IMR-90 (cell line): Measurements from ENCODE around the gene NSUN6. TPM values are rescaled to one million over a fixed set of nuclear protein-coding genes. Genes with fewer than 3 reads are reported as not detected.

Experiments used
- ATAC-seq: fragments of 200-7000 bp; cut with Tn5 transposase; 2 replicates; pipeline ENCODE4 v1.9.1; 2020; ENCODE audit warnings: low read depth, mild to moderate bottlenecking, moderate library complexity
- BruUV-seq: library from RNA; stranded (reverse); fragments of 400-500 nt; replicated peaks from 2 replicates; lab custom pipeline; 2021; lab: Mats Ljungman, UMichigan
- CTCF ChIA-PET: fragments of 300-600 bp; formaldehyde crosslinking; extraction: SDS; loops from one replicate; lab custom pipeline; 2021; ENCODE audit warnings: antibody characterized with exemption; lab: Yijun Ruan, JAX
- POLR2A ChIA-PET: fragments of 300-600 bp; sonication (Branson Sonifier 250); formaldehyde crosslinking; loops from one replicate; lab custom pipeline; 2022; ENCODE audit warnings: antibody characterized with exemption; ENCODE audit not compliant: unreplicated experiment; lab: Charles Lee
- DNase-seq: peaks from one replicate; pipeline ENCODE4 v3.0.0; 2013
- H2AFZ ChIP-seq: replicated peaks from 2 replicates; pipeline ENCODE3; 2013; ENCODE audit warnings: low read length, mild to moderate bottlenecking; ENCODE audit not compliant: poor library complexity
- H2AK5ac ChIP-seq: 2 replicates; pipeline ENCODE4 v1.6.1; 2013; ENCODE audit warnings: low read depth, low read length, inconsistent platforms
- H2AK9ac ChIP-seq: replicated peaks from 2 replicates; pipeline ENCODE3; 2013; ENCODE audit warnings: mild to moderate bottlenecking, low read depth, low read length, moderate library complexity; ENCODE audit not compliant: poor library complexity
- H2BK120ac ChIP-seq: 2 replicates; pipeline ENCODE4 v1.6.1; 2013; ENCODE audit warnings: low read depth, low read length, inconsistent platforms
- H2BK15ac ChIP-seq: 3 replicates; pipeline ENCODE4 v1.6.1; 2013; ENCODE audit warnings: low read depth, low read length, inconsistent platforms
- H2BK20ac ChIP-seq: 2 replicates; pipeline ENCODE4 v1.6.1; 2013; ENCODE audit warnings: low read depth, mild to moderate bottlenecking, inconsistent platforms, low read length, moderate library complexity
- H2BK5ac ChIP-seq: 2 replicates; pipeline ENCODE4 v1.6.1; 2013; ENCODE audit warnings: mild to moderate bottlenecking, low read depth, low read length, inconsistent platforms; ENCODE audit not compliant: poor library complexity, severe bottlenecking
- H3K14ac ChIP-seq: replicated peaks from 2 replicates; pipeline ENCODE4 v1.6.1; 2013; ENCODE audit warnings: low read depth, low read length, inconsistent platforms
- H3K18ac ChIP-seq: 2 replicates; pipeline ENCODE4 v1.6.1; 2013; ENCODE audit warnings: low read depth, low read length, control low read depth
- H3K23ac ChIP-seq: 2 replicates; pipeline ENCODE4 v1.6.1; 2013; ENCODE audit warnings: low read depth, low read length, inconsistent platforms
- H3K27ac ChIP-seq: 2 replicates; pipeline ENCODE4 v1.5.1; 2013; ENCODE audit warnings: mild to moderate bottlenecking, control low read depth, low read length; ENCODE audit not compliant: insufficient read depth
- H3K27me3 ChIP-seq: 2 replicates; pipeline ENCODE4 v1.6.1; 2013; ENCODE audit warnings: low read length; ENCODE audit not compliant: control insufficient read depth, insufficient read depth
- H3K36me3 ChIP-seq: 2 replicates; pipeline ENCODE4 v1.6.1; 2013; ENCODE audit warnings: low read length, mixed read lengths; ENCODE audit not compliant: control insufficient read depth, insufficient read depth
- H3K4ac ChIP-seq: 2 replicates; pipeline ENCODE4 v1.6.1; 2013; ENCODE audit warnings: low read depth, low read length, inconsistent platforms
- H3K4me1 ChIP-seq: 2 replicates; pipeline ENCODE4 v1.6.1; 2013; ENCODE audit warnings: low read length, mixed read lengths; ENCODE audit not compliant: control insufficient read depth, insufficient read depth
- H3K4me2 ChIP-seq: 2 replicates; pipeline ENCODE4 v1.6.1; 2013; ENCODE audit warnings: low read depth, mild to moderate bottlenecking, control low read depth, low read length, moderate library complexity
- H3K4me3 ChIP-seq: 2 replicates; pipeline ENCODE4 v1.5.1; 2013; ENCODE audit warnings: low read depth, mild to moderate bottlenecking, control low read depth, low read length, moderate library complexity; ENCODE audit not compliant: insufficient read depth
- H3K56ac ChIP-seq: 2 replicates; pipeline ENCODE4 v1.6.1; 2013; ENCODE audit warnings: low read length, inconsistent platforms; ENCODE audit not compliant: insufficient read depth; ENCODE audit errors: extremely low read depth
- H3K79me1 ChIP-seq, 2 experiments: 2 replicates each; pipeline ENCODE4 v1.6.1; 2013; ENCODE audit warnings: low read length in 2 of 2, inconsistent platforms in 1 of 2, low read depth in 1 of 2
- H3K9ac ChIP-seq: 2 replicates; pipeline ENCODE4 v1.6.1; 2013; ENCODE audit warnings: low read depth, low read length, control low read depth
- H3K9me1 ChIP-seq: 2 replicates; pipeline ENCODE4 v1.6.1; 2013; ENCODE audit warnings: low read length, inconsistent platforms; ENCODE audit not compliant: insufficient read depth
- H3K9me3 ChIP-seq: 2 replicates; pipeline ENCODE4 v1.6.1; 2013; ENCODE audit warnings: low read length; ENCODE audit not compliant: control insufficient read depth, insufficient read depth
- H4K20me1 ChIP-seq: 2 replicates; pipeline ENCODE4 v1.6.1; 2013; ENCODE audit warnings: low read length, inconsistent platforms; ENCODE audit not compliant: insufficient read depth
- H4K5ac ChIP-seq: 2 replicates; pipeline ENCODE4 v1.6.1; 2013; ENCODE audit warnings: mild to moderate bottlenecking, low read depth, low read length, control low read depth
- H4K8ac ChIP-seq, 2 experiments: 2 replicates each; pipeline ENCODE4 v1.6.1; 2013; ENCODE audit warnings: low read depth in 2 of 2, low read length in 2 of 2, control low read depth in 1 of 2, inconsistent platforms in 1 of 2
- H4K91ac ChIP-seq: 2 replicates; pipeline ENCODE4 v1.6.1; 2013; ENCODE audit warnings: low read depth, low read length, inconsistent platforms; ENCODE audit not compliant: insufficient read depth
- BHLHE40 ChIP-seq: fragments of 150-350 bp; IDR thresholded peaks from 2 replicates; pipeline ENCODE4 v1.6.1; 2016; ENCODE audit warnings: mild to moderate bottlenecking, low read depth, low read length
- CHD1 ChIP-seq: IDR thresholded peaks from 2 replicates; pipeline ENCODE4 v1.6.1; 2012; ENCODE audit warnings: low read depth, low read length, improper control_type of control experiment
- CTCF ChIP-seq: conservative IDR thresholded peaks from 2 replicates; pipeline ENCODE4 v1.5.1; 2012; ENCODE audit warnings: mild to moderate bottlenecking, low read depth, low read length, improper control_type of control experiment
- FOS ChIP-seq: fragments of 150-350 bp; IDR thresholded peaks from 2 replicates; pipeline ENCODE4 v1.6.1; 2016; ENCODE audit warnings: low read depth, low read length
- MAFK ChIP-seq: IDR thresholded peaks from 2 replicates; pipeline ENCODE4 v1.6.1; 2012; ENCODE audit warnings: low read depth, low read length, improper control_type of control experiment
- MAZ ChIP-seq: IDR thresholded peaks from 2 replicates; pipeline ENCODE4 v1.6.1; 2012; ENCODE audit warnings: low read depth, mild to moderate bottlenecking, low read length, improper control_type of control experiment, moderate library complexity, borderline replicate concordance
- MXI1 ChIP-seq: IDR thresholded peaks from 2 replicates; pipeline ENCODE4 v1.6.1; 2012; ENCODE audit warnings: low read depth, mild to moderate bottlenecking, low read length, moderate library complexity, borderline replicate concordance
- NFE2L2 ChIP-seq: fragments of 150-350 bp; IDR thresholded peaks from 2 replicates; pipeline ENCODE4 v1.6.1; 2016; ENCODE audit warnings: low read depth, mild to moderate bottlenecking, low read length
- POLR2A ChIP-seq: IDR thresholded peaks from 2 replicates; pipeline ENCODE4 v1.6.1; 2012; ENCODE audit warnings: mild to moderate bottlenecking, low read depth, low read length
- RAD21 ChIP-seq: IDR thresholded peaks from 2 replicates; pipeline ENCODE4 v1.6.1; 2012; ENCODE audit warnings: low read length, improper control_type of control experiment
- RCOR1 ChIP-seq: IDR thresholded peaks from 2 replicates; pipeline ENCODE4 v1.6.1; 2012; ENCODE audit warnings: mild to moderate bottlenecking, low read length, improper control_type of control experiment; ENCODE audit not compliant: insufficient replicate concordance
- SMC3 ChIP-seq: fragments of 150-350 bp; IDR thresholded peaks from 2 replicates; pipeline ENCODE4 v1.6.1; 2016; ENCODE audit warnings: low read depth, mild to moderate bottlenecking, antibody characterized with exemption, low read length, moderate library complexity
- WGBS, 2 experiments: methylation state at CpG; one replicate each; pipeline versions ENCODE4 v1.1.5 to v1.1.7; 2013; ENCODE audit warnings: missing lambda C conversion rate in 2 of 2; ENCODE audit not compliant: insufficient read length in 1 of 2; ENCODE audit errors: extremely low coverage in 2 of 2; 5-methylcytosine and 5-hydroxymethylcytosine counted together
- dilution Hi-C: fragments of 300-500 bp; cut with HindIII; formaldehyde crosslinking; loops from one replicate; pipeline ENCODE4 v1.14.3; 2018; ENCODE audit warnings: low sequenced_read_pairs; ENCODE audit not compliant: unreplicated experiment
- in situ Hi-C: fragments of 300-500 bp; cut with MboI; formaldehyde crosslinking; loops from 3 replicates; pipeline ENCODE4 v1.14.3; 2019; ENCODE audit warnings: low sequenced_read_pairs, inconsistent platforms, mixed read lengths
- intact Hi-C: fragments of 100-400 bp; cut with micrococcal nuclease; formaldehyde crosslinking; loops from 2 replicates; pipeline ENCODE4 v1.10.0; 2022
- polyA plus RNA-seq, 3 experiments: library from polyadenylated mRNA; depleted of rRNA; stranded (reverse); fragments of >200 nt; gene quantifications; 2 replicates each; pipeline ENCODE4 v1.2.3, GENCODE V29; 2012; ENCODE audit warnings: low replicate concordance in 1 of 3
- total RNA-seq: library from RNA; depleted of rRNA; stranded (reverse); fragments of >200 nt; gene quantifications from 2 replicates; pipeline ENCODE4 v1.2.3, GENCODE V29; 2012
- TF ChIP-seq, protein P1 (sequence below): fragments of 150-350 bp; IDR thresholded peaks from 2 replicates; pipeline ENCODE4 v1.6.1; 2016; ENCODE audit warnings: low read depth, mild to moderate bottlenecking, low read length, moderate library complexity, borderline replicate concordance
- TF ChIP-seq, protein P2 (sequence below): fragments of 150-350 bp; IDR thresholded peaks from 2 replicates; pipeline ENCODE4 v1.6.1; 2017; ENCODE audit warnings: mild to moderate bottlenecking, antibody characterized with exemption, low read length, low read depth

Gene NSUN6
- total and polyA plus RNA-seq, 2 of the 4 experiments (the other 2 are of a cell fraction) = 4.6 to 11.5 TPM

- Histone ChIP-seq H3K14ac (no peak overlapping the region), H2AFZ (no peak overlapping the region), H2BK120ac (no peak overlapping the region), H3K23ac (no peak overlapping the region), H3K56ac (no peak overlapping the region), H3K9me1 (no peaks in the 10 kb centered on the region), H3K9me3 (no peaks in the 10 kb centered on the region; the same call in 1 of the 2 replicates), H3K4ac (no peak overlapping the region), H3K36me3 (no peaks in the 10 kb centered on the region), H4K5ac (no peak overlapping the region), H3K4me3 (no peak overlapping the region), H2AK9ac (no peak overlapping the region), H4K8ac (no peak overlapping the region), H3K18ac (no peak overlapping the region), H4K91ac (no peak overlapping the region), H3K4me2 (no peak overlapping the region), H2BK5ac (peak overlapping the region; percentile 12), H2BK20ac (no peak overlapping the region), H3K9ac (no peak overlapping the region), H3K27me3 (no peaks in the 10 kb centered on the region), H3K4me1 (no peaks in the 10 kb centered on the region), H3K27ac (no peak overlapping the region), H4K20me1 (no peaks in the 10 kb centered on the region), H2BK15ac (no peak overlapping the region), H3K79me1 (no peaks in the 10 kb centered on the region), H2AK5ac (no peak overlapping the region)
- CTCF ChIA-PET = no interaction called here
- 87 to 100% methylated on average over 3 of the region's 3 CpGs for WGBS, 2 experiments
- intact Hi-C loops = no loop called here
- in situ Hi-C loops = no loop called here
- POLR2A ChIA-PET = no interaction called here
- ATAC-seq = no peak
- DNase-seq = no peak
- TF ChIP-seq SMC3 = no peak
- no peak for TF ChIP-seq FOS
- TF ChIP-seq RCOR1 = no peak
- no peak for TF ChIP-seq MAFK
- TF ChIP-seq, protein P1, sequence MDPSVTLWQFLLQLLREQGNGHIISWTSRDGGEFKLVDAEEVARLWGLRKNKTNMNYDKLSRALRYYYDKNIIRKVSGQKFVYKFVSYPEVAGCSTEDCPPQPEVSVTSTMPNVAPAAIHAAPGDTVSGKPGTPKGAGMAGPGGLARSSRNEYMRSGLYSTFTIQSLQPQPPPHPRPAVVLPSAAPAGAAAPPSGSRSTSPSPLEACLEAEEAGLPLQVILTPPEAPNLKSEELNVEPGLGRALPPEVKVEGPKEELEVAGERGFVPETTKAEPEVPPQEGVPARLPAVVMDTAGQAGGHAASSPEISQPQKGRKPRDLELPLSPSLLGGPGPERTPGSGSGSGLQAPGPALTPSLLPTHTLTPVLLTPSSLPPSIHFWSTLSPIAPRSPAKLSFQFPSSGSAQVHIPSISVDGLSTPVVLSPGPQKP = no peak
- TF ChIP-seq, protein P2, sequence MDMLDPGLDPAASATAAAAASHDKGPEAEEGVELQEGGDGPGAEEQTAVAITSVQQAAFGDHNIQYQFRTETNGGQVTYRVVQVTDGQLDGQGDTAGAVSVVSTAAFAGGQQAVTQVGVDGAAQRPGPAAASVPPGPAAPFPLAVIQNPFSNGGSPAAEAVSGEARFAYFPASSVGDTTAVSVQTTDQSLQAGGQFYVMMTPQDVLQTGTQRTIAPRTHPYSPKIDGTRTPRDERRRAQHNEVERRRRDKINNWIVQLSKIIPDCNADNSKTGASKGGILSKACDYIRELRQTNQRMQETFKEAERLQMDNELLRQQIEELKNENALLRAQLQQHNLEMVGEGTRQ = no peak
- TF ChIP-seq BHLHE40 = no peak
- no peak for TF ChIP-seq NFE2L2
- TF ChIP-seq MXI1 = no peak
- TF ChIP-seq RAD21 = no peak
- no peak for TF ChIP-seq CTCF
- no peak for TF ChIP-seq MAZ
- no peak for TF ChIP-seq CHD1
- TF ChIP-seq POLR2A = no peak
- no TSS peak for BruUV-seq
- dilution Hi-C loops = no loop called here
These were observed 84.0 kb downstream of the NSUN6 start for GRCh38 chr10:18567343-18567856.
